Mesangial cell (primary cell): Measurements from ENCODE around the gene MFAP2. TPM values are rescaled to one million over a fixed set of nuclear protein-coding genes. Genes with fewer than 3 reads are reported as not detected.

Experiments used
- total RNA-seq: library from RNA; depleted of rRNA; stranded (reverse); fragments of >200 nt; gene quantifications from 2 replicates; pipeline ENCODE4 v1.2.3, GENCODE V29; 2015

Gene MFAP2
- 218 and 267 TPM in 2 replicates for total RNA-seq

GRCh38 chr1:16980473-16981268 is at the start of gene MFAP2:
Gene MFAP2, minus strand, starts transcription at chr1:16980620. Its CDS starts 2,347 bp downstream, at chr1:16978273.

DNA sequence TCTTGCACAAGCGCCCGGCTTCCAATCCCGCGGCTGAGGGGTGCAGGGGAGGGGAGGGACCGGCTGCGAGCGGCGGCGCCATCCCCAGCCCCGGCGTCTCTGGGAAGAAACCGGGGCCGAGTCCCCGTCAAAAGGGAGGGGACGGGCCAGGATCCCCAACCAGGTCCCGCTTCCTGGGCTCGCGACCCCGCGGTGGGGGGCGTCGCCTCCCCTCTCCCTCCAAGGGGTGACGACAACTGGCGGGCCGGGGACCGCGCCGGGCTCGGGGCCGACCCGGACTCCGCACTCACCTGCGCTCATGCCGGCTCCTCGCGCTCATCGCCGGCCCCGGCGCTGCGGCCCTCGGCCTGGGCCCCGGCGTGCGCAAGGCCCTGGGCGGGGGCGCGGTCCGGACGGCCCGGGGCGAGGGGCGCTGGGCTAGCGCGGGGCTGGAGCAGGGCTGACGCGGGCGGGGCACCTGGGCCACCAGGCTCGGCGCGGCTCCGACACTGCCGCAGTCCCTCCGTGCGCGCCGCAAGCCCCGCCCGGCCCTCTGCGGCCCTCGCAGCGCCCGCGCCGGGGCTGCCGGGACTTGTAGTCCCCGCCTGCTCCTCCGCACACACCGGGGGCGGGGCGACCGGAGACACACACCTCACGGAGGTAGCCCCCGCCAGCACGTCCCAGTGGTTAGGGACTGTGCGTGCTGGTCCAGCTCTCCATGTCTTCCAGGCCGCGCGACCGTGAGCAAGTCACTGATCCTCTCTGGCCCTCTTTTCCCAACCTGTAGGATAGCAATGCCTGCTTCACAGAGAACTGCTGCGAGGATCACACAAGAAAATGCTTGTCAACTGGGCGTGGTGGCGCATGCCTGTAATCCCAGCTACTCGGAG is 31.3 kb upstream of the MFAP2 start, which contains the start of gene ATP13A2:
Gene ATP13A2, minus strand, starts transcription at position 490 of the 869 bp plus-strand sequence. Its CDS starts 190 bp downstream, at position 300.

Other genes starting within 250 kb of the MFAP2 start
- gene RNU1-4, start 240.1 kb downstream of the MFAP2 start, total RNA-seq: under 0.01 TPM in 2 replicates
- under 0.01 TPM in 2 replicates for gene RNU1-2, start 84.6 kb downstream of the MFAP2 start, total RNA-seq
- gene CROCC, start 58.7 kb downstream of the MFAP2 start, total RNA-seq: 14.3 and 23.2 TPM in 2 replicates
- 110 and 150 TPM in 2 replicates for gene ATP13A2, start 31.3 kb upstream of the MFAP2 start, total RNA-seq
- 110 and 166 TPM in 2 replicates for gene SDHB, start 73.4 kb upstream of the MFAP2 start, total RNA-seq
- gene PADI2, start 138.8 kb upstream of the MFAP2 start, total RNA-seq: 5.2 and 9.3 TPM in 2 replicates
- 1.3 and 2.4 TPM in 2 replicates for gene PADI1, start 224.5 kb upstream of the MFAP2 start, total RNA-seq